BLaER1 (cell line): ENCODE results near the gene GMEB2.
"Not testable (repeated sequence)": the region's sequence is repeated elsewhere in the genome, so short reads cannot be mapped to it uniquely, and the experiment has no call there.

Experiments
- H3K27ac ChIP-seq: shearing (Covaris generic); formaldehyde crosslinking; 2 replicates; pipeline ENCODE4 v1.8.1; 2022
- H3K27me3 ChIP-seq: shearing (Covaris generic); formaldehyde crosslinking; 2 replicates; pipeline ENCODE4 v1.8.1; 2022
- H3K36me3 ChIP-seq: shearing (Covaris generic); formaldehyde crosslinking; 2 replicates; pipeline ENCODE4 v1.8.1; 2022
- H3K4me1 ChIP-seq: shearing (Covaris generic); formaldehyde crosslinking; 2 replicates; pipeline ENCODE4 v1.8.1; 2022
- H3K4me2 ChIP-seq: shearing (Covaris generic); formaldehyde crosslinking; 2 replicates; pipeline ENCODE4 v1.8.1; 2022
- H3K4me3 ChIP-seq: shearing (Covaris generic); formaldehyde crosslinking; 2 replicates; pipeline ENCODE4 v1.8.1; 2022
- H3K9ac ChIP-seq: shearing (Covaris generic); formaldehyde crosslinking; 2 replicates; pipeline ENCODE4 v1.8.1; 2022
- H3K9me3 ChIP-seq: shearing (Covaris generic); formaldehyde crosslinking; 2 replicates; pipeline ENCODE4 v1.8.1; 2022
- H4K20me1 ChIP-seq: shearing (Covaris generic); formaldehyde crosslinking; 2 replicates; pipeline ENCODE4 v1.8.1; 2022
- Cebpa-rat ChIP-seq: shearing (Covaris generic); IDR thresholded peaks from 2 replicates; pipeline ENCODE4 v1.8.1; 2022

GMEB2 gene

DNA sequence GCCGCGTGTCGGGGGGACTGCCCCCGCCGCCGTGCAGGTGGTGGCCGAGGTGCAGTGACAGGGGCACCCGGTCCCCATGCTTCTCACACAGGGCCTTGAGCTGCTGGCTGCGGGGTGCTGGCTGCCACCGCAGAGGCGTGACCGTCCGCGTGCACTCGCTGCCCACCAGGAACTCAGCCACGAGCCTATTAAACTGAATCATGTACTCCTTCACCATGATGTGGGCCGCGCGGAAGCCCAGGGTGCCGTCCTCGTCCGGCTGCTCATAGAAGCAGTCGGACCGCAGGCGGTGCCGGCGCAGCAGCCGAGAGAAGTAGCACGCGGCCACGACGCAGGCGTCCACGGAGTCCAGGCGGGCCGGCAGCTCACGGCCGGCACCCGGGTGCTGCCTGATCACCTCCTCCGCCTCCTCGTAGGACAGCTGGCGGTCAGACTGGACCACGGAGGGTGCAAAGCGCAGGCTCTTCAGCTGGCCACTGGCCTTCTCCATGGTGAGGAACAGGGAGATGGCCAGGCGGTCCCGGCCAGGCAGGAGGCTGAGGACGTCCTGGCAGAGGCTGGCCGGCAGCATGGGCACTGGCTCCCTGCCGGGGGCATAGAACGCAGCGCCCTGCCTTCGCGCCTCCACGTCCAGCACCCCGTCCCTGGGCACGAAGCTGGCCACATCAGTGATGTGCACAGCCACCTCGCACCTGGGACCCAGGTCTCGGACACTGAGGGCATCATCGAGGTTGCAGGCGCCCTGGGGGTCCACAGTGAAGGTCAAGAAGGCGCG is 62.7 kb downstream of the GMEB2 start:
- no peak overlapping the region for H3K9ac ChIP-seq
- peaks cover 81% of the 10 kb centered on the region for H3K27me3 ChIP-seq
- H3K4me1 ChIP-seq, result peaks cover 67% of the 10 kb centered on the region
- no peaks in the 10 kb centered on the region for H3K9me3 ChIP-seq
- peaks cover 92% of the 10 kb centered on the region for H4K20me1 ChIP-seq
- H3K4me3 ChIP-seq, result no peak overlapping the region
- peak overlapping the region; percentile 100; the same call in 1 of the 2 replicates for H3K4me2 ChIP-seq
- no peaks in the 10 kb centered on the region for H3K36me3 ChIP-seq
- no peak overlapping the region for H3K27ac ChIP-seq
- no peak for TF ChIP-seq Cebpa-rat

- Histone ChIP-seq H3K9ac (no peak overlapping the region), H3K9me3 (no peaks in the 10 kb centered on the region), H4K20me1 (peaks cover 83% of the 10 kb centered on the region), H3K4me3 (peak overlapping the region; percentile 61; the same call in 1 of the 2 replicates), H3K27me3 (peaks cover 73% of the 10 kb centered on the region), H3K4me1 (peaks cover 59% of the 10 kb centered on the region), H3K36me3 (no peaks in the 10 kb centered on the region), H3K4me2 (peak overlapping the region; percentile 100), H3K27ac (no peak overlapping the region)
- no peak for TF ChIP-seq Cebpa-rat
Measured at GRCh38 chr20:63563225-63563935, 63.5 kb downstream of the GMEB2 start.

DNA sequence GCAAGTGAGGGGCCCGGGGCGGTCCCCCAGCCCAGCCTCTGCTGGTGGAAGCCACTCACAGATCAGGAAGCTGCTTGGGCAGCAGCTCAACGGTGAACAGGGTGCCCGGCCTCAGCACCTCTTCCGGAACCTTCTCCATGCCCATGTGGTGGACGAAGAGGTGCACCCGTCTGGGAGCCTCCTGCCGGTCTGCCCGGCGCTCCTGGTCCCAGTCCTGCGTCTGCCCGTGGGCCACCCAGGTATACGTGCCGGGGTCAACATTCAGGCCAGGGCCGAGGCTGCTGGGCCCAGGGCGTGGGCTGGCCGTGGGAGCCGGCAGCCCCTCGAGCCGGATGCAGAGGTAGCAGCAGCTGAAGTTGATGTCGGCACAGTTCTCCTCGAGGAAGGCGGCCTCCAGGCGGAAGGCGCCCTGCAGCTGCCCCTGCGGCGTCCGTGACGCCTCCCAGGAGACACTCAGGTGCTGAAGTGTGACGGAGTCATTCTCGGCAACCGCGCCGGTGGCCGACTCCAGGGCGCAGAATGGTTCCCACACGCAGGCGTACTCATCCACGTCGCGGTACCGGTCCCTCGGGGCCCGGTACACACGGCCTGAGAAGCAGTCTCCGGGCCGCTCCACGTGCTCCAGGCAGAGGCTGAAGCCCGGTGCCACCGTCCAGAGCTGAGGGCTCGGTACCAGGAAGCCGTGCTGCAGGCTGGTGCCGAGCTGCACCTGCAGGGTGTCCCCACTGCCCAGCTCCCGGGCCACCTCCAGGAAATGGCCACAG is 64.3 kb downstream of the GMEB2 start:
- H3K4me2 ChIP-seq, result peak overlapping the region; percentile 100
- peaks cover 67% of the 10 kb centered on the region for H3K27me3 ChIP-seq
- peaks cover 79% of the 10 kb centered on the region for H4K20me1 ChIP-seq
- 0 out of 2 replicates have a peak overlapping the region, but pooled peaks have one; percentile 38 for H3K9ac ChIP-seq
- H3K4me1 ChIP-seq, result peaks cover 51% of the 10 kb centered on the region
- peak overlapping the region; percentile 49; the same call in 1 of the 2 replicates for H3K27ac ChIP-seq
- H3K4me3 ChIP-seq, result peak overlapping the region; percentile 61
- H3K36me3 ChIP-seq, result no peaks in the 10 kb centered on the region
- H3K9me3 ChIP-seq, result no peaks in the 10 kb centered on the region
- no peak for TF ChIP-seq Cebpa-rat

DNA sequence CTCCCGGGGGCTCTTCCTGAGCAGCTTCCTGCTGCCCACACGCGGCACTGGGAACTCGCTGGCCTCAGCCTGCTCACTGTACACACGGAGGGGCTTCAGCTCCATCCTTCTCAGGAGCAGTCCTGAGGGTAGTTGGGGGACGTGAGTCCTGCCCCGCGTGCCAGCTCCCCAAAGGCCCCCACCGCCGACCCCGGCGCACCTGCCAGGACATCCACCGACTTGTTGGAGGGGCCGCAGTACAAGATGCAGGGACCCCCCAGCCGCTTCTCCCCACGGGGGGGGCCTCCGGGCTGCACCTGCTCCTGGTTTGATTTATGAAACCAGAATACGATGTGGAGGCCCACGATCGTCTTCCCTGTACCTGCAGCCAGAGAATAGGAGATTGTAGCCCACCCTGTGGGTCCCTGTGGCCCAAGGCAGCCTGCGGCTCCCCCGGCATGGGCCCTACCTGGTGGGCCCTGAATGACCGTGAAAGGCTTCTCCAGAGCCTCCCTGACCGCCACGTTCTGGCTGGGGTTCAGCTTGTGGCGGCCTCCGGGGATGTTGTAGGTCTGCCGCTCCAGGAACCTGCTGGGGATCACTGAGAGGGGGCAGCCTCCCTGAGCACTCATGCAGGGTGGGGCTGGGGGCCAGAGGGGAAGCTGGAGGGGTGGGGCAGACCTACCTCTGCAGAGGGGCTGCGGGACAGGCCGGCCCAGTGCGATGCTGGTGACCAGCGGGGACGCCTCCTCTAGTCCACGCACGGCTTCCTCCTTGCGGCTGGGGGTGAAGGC is 65.1 kb downstream of the GMEB2 start:
- Histone ChIP-seq H3K4me1 (peaks cover 43% of the 10 kb centered on the region), H3K27me3 (peaks cover 66% of the 10 kb centered on the region), H3K4me3 (peak overlapping the region; percentile 61), H3K36me3 (no peaks in the 10 kb centered on the region), H3K4me2 (peak overlapping the region; percentile 100), H3K9me3 (no peaks in the 10 kb centered on the region), H3K27ac (0 out of 2 replicates have a peak overlapping the region, but pooled peaks have one; percentile 49), H3K9ac (no peak overlapping the region), H4K20me1 (peaks cover 79% of the 10 kb centered on the region)
- no peak for TF ChIP-seq Cebpa-rat

- Histone ChIP-seq H3K27ac (no peak overlapping the region), H4K20me1 (peaks cover 79% of the 10 kb centered on the region), H3K4me2 (peak overlapping the region; percentile 100), H3K4me1 (peaks cover 44% of the 10 kb centered on the region), H3K9ac (no peak overlapping the region), H3K27me3 (peaks cover 66% of the 10 kb centered on the region), H3K4me3 (no peak overlapping the region), H3K36me3 (no peaks in the 10 kb centered on the region), H3K9me3 (no peaks in the 10 kb centered on the region)
- TF ChIP-seq Cebpa-rat, result no peak
Measured at GRCh38 chr20:63560856-63561609, 65.9 kb downstream of the GMEB2 start.

DNA sequence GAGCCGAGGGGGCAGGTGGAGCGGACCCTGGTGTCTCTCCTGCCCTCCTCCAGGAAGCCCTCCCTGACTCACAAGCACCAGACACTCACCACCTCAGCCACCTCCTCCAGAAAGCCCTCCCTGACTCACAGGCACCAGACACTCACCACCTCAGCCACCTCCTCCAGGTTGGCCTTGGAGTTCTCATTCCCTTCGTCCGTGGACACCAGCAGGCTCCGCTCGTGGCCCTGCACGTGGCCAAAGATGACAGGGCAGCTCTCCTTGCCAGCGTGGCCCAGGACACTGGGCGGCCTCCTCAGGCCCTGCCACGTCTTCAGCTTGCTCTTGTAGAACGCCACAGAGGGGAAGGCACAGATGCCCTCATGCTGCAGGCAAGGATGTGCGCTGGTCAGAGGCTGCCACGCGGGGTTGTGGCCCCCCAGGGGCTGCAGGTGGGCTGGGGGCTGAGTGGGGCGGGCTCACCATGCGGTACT is 66.5 kb downstream of the GMEB2 start:
- H3K4me1 ChIP-seq, result peaks cover 51% of the 10 kb centered on the region
- no peak overlapping the region for H3K4me3 ChIP-seq
- peaks cover 66% of the 10 kb centered on the region for H3K27me3 ChIP-seq
- H3K9ac ChIP-seq, result no peak overlapping the region
- H3K4me2 ChIP-seq, result no peak overlapping the region
- no peak overlapping the region for H3K27ac ChIP-seq
- no peaks in the 10 kb centered on the region for H3K36me3 ChIP-seq
- H4K20me1 ChIP-seq, result peaks cover 79% of the 10 kb centered on the region
- TF ChIP-seq Cebpa-rat, result no peak
- no peaks in the 10 kb centered on the region for H3K9me3 ChIP-seq

DNA sequence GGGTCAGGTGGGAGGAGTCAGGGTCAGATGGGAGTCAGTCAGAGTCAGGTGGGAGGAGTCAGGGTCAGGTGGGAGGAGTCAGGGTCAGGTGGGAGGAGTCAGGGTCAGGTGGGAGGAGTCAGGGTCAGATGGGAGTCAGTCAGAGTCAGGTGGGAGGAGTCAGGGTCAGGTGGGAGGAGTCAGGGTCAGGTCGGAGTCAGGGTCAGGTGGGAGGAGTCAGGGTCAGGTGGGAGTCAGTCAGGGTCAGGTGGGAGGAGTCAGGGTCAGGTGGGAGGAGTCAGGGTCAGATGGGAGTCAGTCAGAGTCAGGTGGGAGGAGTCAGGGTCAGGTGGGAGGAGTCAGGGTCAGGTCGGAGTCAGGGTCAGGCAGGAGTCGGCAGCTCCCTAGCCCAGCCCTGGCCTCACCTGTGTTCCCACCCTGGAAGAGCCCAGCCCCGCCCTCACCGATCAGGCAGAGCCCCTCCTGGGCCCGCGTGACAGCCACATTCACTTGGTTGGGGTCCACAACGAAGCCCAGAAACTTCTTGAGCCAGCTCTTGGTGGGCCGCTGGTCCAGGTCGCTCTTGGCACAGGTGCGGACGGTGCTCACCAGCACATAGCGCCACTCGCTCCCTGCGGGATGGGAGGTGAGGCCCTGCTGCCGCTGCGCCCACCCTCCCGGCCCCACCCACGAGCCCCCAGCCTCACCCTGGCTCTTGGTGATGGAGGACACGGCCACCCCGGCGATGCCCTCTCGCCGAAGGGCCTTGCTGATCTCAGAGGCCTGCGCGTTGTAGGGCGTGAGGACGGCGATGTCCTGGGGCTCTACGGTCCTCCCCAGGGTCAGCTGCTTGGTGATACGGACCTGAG is 67.2 kb downstream of the GMEB2 start:
- Histone ChIP-seq H3K4me1 (peaks cover 58% of the 10 kb centered on the region), H3K27me3 (peaks cover 66% of the 10 kb centered on the region), H4K20me1 (peaks cover 79% of the 10 kb centered on the region)
- not testable (repeated sequence) for H3K4me3 ChIP-seq, H3K36me3 ChIP-seq, H3K9me3 ChIP-seq, H3K27ac ChIP-seq, H3K4me2 ChIP-seq, H3K9ac ChIP-seq

DNA sequence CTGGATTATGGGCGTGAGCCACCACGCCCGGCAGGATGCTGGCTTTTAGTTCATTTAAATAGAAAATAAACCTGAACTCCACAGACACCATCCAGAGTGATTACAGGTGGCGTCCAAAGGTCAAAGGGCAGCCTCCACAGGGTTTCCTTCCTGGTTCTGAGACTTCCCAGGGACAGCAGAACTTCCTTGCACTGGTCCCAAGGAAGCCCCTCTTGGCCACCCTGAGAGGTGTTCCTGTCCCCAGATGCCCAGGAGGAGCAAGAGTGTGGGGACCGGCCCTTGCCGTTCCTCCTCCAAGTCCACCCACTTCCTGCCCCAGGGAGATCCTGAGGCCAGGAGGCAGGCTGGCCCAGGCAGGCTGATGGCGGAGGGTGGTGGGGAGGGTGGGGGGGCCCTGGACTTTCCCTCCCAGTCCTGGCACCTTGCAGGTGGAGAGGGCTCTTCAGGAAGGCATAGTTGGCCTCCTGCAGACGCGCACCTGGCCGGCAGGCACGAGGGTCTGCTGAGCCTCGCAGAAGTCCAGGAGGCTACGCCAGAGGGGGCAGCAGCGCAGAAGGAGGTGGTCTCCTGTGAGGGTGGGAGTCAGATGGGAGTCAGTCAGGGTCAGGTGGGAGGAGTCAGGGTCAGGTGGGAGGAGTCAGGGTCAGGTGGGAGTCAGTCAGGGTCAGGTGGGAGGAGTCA is 68.0 kb downstream of the GMEB2 start:
- Histone ChIP-seq H3K9me3 (no peaks in the 10 kb centered on the region), H3K4me2 (no peak overlapping the region), H3K27ac (no peak overlapping the region), H3K36me3 (no peaks in the 10 kb centered on the region), H4K20me1 (peaks cover 78% of the 10 kb centered on the region), H3K4me3 (no peak overlapping the region), H3K27me3 (peaks cover 64% of the 10 kb centered on the region), H3K9ac (no peak overlapping the region), H3K4me1 (peaks cover 62% of the 10 kb centered on the region)
- TF ChIP-seq Cebpa-rat, result no peak
